Heart left ventricle (tissue), 13 donors: Measurements from ENCODE around the gene DOK5.

Experiments
- CTCF ChIP-seq, 12 donors: fragments of 200-600 bp; sonication (generic) in 4 of 12; IDR thresholded peaks; one replicate each; pipeline versions ENCODE4 v1.5.0 to v1.8.0; 2018 to 2022; ENCODE audit warnings: antibody characterized with exemption in 12 of 12, mild to moderate bottlenecking in 5 of 12
- POLR2A ChIP-seq, 2 donors: fragments of 450-650 bp; IDR thresholded peaks; one replicate each; pipeline ENCODE4 v1.6.1; 2017; ENCODE audit warnings: antibody characterized with exemption in 2 of 2, mild to moderate bottlenecking in 2 of 2, moderate library complexity in 2 of 2
- donor health status: ischemic (EF 13 %, LVEDD 7.1; RV severe dilation, severe dysfunction).
- donor health status: DM: no; HTN: yes; CAD: no.
- donor health status: DM: no; HTN: no; CAD: no.
- donor health status: ischemic (EF 25% LVEDD 6.9; RV normal size, moderate dysfunction).
- donor health status: ischemic (EF 25% LVEDD 5.7; RV mildly dilated, moderate dysfunction).
- donor health status: ischemic (EF 35%, LVEDD 5.7; RV mildly dilated, moderate dysfunction).
- donor health status: nonischemic (EF 11% LVEDD 7.7; RV severe dilation, severe dysfunction).
- donor health status: DM: yes; HTN: yes; CAD: no.
- donor health status: PGD.
- donor health status: ischemic (EF 29% LVEDD 5.4; RV normal size, mild dysfunction).
- donor health status: nonischemic (EF 23%, LVEDD 6.1; RV moderate dilation, normal function).

- no peak for TF ChIP-seq CTCF (IDR thresholded peaks at IDR 0.05)
- TF ChIP-seq POLR2A (IDR thresholded peaks at IDR 0.05), result no peak
Measured at GRCh38 chr20:54619682-54620081, 144.3 kb downstream of the DOK5 start.
